HG02759 (cell line): ENCODE results near the gene HTR3A.

Source experiments
- ATAC-seq: cut with Tn5 transposase; IDR thresholded peaks from one replicate; pipeline ENCODE4 v1.9.1; 2021; ENCODE audit warnings: mild to moderate bottlenecking, moderate library complexity; ENCODE audit not compliant: unreplicated experiment

Gene HTR3A

GRCh38 chr11:114016986-114017385 lies 42.1 kb downstream of the HTR3A start:
- ATAC-seq, result no peak

GRCh38 chr11:114017723-114018122 lies 42.8 kb downstream of the HTR3A start:
- ATAC-seq, result no peak

DNA sequence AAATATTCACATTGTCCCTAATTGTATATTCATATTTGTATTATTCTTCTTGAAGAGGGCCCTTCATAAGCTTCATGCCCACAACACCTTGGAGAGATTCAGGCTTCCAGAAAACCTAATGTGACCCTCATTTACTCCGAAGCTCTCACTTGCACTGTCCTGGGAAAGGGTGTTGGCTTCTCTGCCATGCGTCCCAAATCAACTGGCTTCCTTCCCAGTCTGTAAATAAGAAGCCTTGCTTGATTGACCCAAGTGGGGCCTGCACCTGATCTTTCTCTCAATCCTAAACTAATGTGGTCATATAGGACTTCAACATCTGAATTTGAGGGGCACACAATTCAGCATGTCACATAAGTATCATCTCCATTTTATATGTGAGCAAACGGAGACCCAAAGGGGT lies 44.1 kb downstream of the HTR3A start:
- no peak for ATAC-seq

- ATAC-seq, result no peak
Observed at GRCh38 chr11:114019574-114019973, 44.7 kb downstream of the HTR3A start.

GRCh38 chr11:114025329-114025907 lies 50.5 kb downstream of the HTR3A start:
- no peak for ATAC-seq

DNA sequence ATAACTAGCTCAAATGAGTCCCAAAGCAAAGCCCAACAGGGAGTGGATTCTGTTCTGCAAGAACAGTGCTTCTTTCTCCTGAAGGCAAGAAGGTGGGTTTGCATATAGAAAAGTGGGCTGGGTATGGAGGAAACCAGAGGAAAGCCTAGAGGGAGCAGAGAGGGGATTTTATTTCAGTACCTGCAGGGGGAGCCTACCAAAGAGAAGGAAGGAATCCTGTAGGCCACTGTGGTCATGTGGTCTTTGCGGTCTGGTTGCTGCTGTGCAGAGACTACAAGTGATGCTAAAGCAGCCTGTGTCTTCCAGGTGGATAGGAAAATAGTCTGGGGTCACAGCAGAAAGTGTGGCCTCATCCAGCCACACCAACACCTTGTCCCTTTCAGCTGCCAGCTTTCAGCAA lies 51.4 kb downstream of the HTR3A start:
- ATAC-seq, result no peak

GRCh38 chr11:114027391-114027790 lies 52.5 kb downstream of the HTR3A start:
- no peak for ATAC-seq

DNA sequence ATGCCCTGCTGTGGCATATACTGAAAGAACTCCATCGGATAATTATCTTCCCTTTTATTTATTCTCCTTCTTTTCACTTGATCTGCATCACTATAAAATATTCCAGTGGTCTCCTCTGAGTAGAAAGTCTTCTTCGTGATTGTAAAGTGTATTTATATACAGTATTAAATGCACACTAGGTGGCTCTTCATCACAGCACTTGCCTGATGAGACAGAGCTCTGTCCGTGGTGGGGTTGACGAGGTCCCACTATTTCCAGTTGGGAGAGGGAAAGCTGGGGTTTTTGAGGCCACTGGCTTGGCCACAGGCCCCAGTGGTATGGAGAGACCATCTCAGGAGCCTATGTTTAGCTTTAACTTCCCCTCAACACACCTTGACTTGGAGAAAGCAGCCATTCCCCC lies 53.0 kb downstream of the HTR3A start:
- no peak for ATAC-seq

DNA sequence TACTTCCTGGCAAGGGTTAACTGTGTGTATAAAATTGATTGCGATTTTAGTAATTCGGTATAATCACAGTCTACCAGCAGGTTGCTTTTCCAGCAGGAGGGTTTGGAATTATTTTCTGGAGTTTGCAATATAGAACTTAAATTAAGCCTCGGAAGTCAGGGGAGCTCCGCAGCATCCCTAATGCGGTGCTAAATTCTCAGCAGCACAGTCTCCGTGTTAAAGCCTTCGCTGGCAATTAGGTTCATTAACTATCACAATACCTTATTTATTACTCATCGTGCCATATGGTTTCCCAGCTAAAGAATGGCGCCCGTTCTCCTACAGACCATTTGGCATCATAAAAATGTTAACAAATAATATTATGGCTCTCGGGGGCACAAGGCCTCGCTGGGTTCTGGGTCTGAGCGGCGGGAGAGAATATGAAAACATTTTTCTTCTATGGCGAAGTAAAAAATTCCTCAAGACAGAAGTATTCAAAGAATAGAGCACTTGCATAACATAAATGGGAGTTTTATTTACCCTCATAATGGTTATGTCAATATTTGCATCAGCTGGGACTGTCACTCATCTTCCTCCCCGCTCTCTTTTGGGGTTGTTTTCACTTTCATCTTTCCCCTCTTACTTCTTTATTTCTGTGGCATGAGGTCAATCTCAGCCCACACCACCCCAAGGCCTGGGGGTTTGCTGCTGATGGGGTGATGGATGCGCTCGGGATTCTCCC lies 56.5 kb downstream of the HTR3A start:
- ATAC-seq, result no peak

DNA sequence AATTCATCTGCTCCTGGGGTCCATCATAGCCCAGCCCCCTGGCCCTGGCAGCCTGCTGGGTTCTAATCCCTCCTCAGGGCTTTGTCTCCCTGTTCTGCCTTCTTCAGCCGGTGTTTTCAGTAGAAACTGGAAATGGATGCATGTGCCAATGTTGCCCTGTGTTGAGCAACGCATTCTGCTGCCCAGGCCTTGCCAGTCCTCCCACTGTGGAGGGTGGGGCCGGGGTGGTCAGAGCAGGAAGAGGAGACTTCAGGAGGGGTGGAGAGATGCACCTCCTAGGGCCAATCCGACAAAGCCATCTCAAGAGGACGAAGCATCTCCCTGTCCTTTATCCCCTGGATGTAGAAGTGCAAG lies 57.0 kb downstream of the HTR3A start:
- ATAC-seq, result no peak

DNA sequence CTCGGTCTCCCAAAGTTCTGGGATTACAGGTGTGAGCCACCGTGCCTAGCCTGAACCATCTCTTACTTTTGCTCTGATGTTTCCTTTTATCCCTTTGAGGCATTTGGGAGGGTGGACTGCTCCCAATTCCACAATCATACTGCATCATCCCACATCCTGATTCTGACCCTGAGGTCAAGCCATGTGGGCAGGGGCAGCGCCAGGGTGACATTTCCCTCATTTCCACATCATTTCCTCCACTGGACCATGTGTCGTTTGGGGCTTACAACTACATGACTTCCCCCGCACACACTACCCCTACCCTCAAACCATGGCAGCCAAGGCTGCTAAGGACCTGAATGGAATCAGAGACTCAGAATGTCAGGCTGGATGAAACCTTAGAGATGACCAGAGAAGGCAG lies 58.2 kb downstream of the HTR3A start:
- ATAC-seq, result no peak

DNA sequence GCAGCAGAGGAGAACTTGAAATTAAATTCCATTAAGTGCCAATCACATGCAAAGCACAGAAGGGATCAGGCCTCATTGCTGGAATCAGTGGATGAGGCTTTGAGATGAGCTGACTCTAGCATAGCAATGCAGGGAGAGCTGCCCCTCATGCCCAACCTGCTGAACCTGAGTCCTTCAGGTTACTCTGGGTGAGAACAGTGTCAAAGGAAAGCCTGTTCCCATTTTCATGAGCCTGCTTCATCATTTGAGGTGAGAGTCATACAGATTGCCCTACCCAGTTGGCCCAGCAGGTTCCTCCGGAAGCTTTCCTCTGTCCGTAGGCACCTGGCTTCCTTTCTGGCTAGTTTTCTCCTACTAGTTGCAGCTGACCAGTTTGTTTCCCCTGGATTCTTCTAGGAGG lies 58.7 kb downstream of the HTR3A start:
- ATAC-seq, result no peak

DNA sequence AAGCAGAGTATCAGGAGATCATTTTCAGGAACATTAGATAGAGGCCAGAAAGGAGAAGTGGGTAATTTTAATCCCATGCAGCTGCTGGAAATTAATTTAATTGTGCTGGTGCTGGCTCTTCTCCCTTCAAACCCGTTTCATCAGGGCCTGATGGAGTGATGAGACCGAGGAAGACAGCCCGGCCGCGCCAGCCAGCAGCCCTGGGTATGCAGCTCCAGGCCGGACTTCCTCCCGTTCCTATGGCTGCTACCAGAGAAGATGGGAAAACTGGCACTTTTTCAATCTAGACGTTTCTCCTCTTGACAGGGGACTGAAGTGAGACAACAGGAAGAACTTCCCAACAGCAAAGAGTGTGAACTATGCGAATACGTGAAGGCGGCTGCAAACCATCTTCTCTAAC lies 60.0 kb downstream of the HTR3A start:
- no peak for ATAC-seq

- ATAC-seq, result no peak
Observed at GRCh38 chr11:114036147-114036811, 61.4 kb downstream of the HTR3A start.

DNA sequence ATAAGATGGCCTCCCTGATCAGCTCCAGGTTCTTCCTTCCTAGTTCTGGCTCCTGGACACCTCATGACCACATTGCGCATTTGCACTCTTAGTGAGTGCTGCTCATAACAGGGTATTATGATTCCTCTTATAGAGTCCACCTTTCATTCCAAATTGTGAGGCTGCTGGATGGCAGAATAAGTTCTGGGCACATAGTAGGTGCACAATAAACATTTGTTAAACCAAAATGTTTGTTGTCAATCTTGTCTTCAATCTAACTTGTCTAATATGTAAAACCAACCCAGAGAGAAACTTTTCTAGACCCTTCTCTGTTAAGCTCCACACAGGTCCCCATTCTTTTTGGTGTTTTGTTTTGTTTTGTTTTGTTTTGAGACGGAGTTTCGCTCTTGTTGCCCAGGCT lies 62.0 kb downstream of the HTR3A start:
- no peak for ATAC-seq

DNA sequence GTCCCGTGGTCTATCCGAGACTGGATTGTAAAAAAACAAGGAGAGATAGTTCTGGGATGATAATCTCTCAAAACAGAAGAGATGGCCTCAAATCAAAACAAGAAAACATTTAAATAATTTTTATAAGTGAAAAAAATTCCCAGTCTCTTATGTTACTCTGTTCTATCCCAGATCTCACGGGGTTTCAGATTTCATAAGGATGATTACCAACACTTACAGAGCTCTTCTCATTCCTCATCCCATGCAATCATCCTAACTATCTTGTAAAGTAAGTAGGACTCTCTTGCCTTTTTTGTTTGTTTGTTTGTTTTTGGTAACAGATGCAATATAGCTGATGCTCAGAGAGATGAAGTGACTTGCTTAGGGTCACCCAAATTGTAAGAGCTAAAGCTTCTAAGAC lies 64.6 kb downstream of the HTR3A start:
- ATAC-seq, result no peak
